MCF 10A (cell line): ENCODE measurements around the gene STAT4. TPM values are rescaled to one million over a fixed set of nuclear protein-coding genes. Genes with fewer than 3 reads are reported as not detected.

Source experiments
- BruUV-seq: library from RNA; stranded (reverse); fragments of 400-500 nt; replicated peaks from 2 replicates; lab custom pipeline; 2021; lab: Mats Ljungman, UMichigan
- CTCF ChIA-PET: fragments of 300-600 bp; sonication (Branson Sonifier 250); formaldehyde crosslinking; extraction: SDS; loops from one replicate; lab custom pipeline; 2021; ENCODE audit warnings: antibody characterized with exemption, inconsistent platforms; lab: Yijun Ruan, JAX
- POLR2A ChIA-PET: fragments of 300-600, 350-650 bp; sonication (Branson Sonifier 250); formaldehyde crosslinking; extraction: SDS; loops from one replicate; lab custom pipeline; 2020; ENCODE audit warnings: antibody characterized with exemption, inconsistent platforms; lab: Yijun Ruan, JAX
- DNase-seq: peaks from one replicate; pipeline ENCODE4 v3.0.0-alpha.2; 2018; ENCODE audit not compliant: unreplicated experiment
- H3K27ac Mint-ChIP-seq: one replicate; pipeline ENCODE4 v1.8.0; 2022; ENCODE audit warnings: mild to moderate bottlenecking, low read depth, mixed read lengths; ENCODE audit not compliant: unreplicated experiment
- H3K27me3 Mint-ChIP-seq: one replicate; pipeline ENCODE4 v1.8.0; 2022; ENCODE audit warnings: mixed read lengths; ENCODE audit not compliant: insufficient read depth, unreplicated experiment
- H3K36me3 Mint-ChIP-seq: one replicate; pipeline ENCODE4 v1.8.0; 2022; ENCODE audit warnings: mild to moderate bottlenecking, moderate library complexity, mixed read lengths; ENCODE audit not compliant: insufficient read depth, unreplicated experiment
- H3K4me1 Mint-ChIP-seq: one replicate; pipeline ENCODE4 v1.8.0; 2022; ENCODE audit warnings: mixed read lengths; ENCODE audit not compliant: insufficient read depth, unreplicated experiment
- H3K4me3 Mint-ChIP-seq: one replicate; pipeline ENCODE4 v1.8.0; 2022; ENCODE audit warnings: mild to moderate bottlenecking, moderate library complexity, mixed read lengths; ENCODE audit not compliant: unreplicated experiment
- H3K9me3 Mint-ChIP-seq: one replicate; pipeline ENCODE4 v1.8.0; 2022; ENCODE audit warnings: mixed read lengths; ENCODE audit not compliant: unreplicated experiment
- intact Hi-C: fragments of 100-400 bp; cut with micrococcal nuclease; formaldehyde crosslinking; loops from 2 replicates; pipeline ENCODE4 v1.14.1; 2022
- total RNA-seq: library from RNA; stranded (reverse); gene quantifications from 2 replicates; pipeline ENCODE4 v1.2.3, GENCODE V29; 2022
- TF ChIP-seq, protein P1 (sequence below): fragments of 200-600 bp; IDR thresholded peaks from one replicate; pipeline ENCODE4 v1.8.0; 2022; ENCODE audit warnings: antibody characterized with exemption, mild to moderate bottlenecking; ENCODE audit not compliant: unreplicated experiment

Gene STAT4
- total RNA-seq, 1 experiment from 2014 or later = 1.4 TPM

DNA sequence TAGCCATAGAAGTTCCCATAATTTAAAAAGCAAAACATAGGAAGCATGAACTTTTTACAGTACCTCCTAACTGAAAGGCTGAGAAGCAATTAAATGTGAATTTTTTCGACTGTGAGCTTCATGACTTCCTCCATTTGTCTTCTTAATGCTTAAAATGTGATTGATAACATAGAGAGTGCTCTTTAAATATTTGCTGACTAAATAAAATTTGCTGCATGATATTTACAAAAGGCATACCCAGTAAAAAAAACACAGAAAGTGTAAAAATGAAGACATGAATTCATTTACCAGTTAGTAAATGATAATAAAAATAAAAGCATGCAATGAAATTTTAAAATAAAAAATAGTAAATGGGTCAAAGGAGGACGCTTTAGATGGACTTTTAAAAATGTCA lies 21.9 kb downstream of the STAT4 start:
- ChIA-PET CTCF (interaction anchor here (0.6 to 1.0 kb wide), 3 partner anchors 10 to 66 kb away, joined by 3 to 8 read pairs (median 5); no protein-coding TSS in a partner anchor), POLR2A (no interaction called here)
- Mint-ChIP-seq H3K36me3 (no peaks in the 10 kb centered on the region), H3K4me3 (no peak overlapping the region), H3K4me1 (no peaks in the 10 kb centered on the region), H3K27me3 (no peaks in the 10 kb centered on the region), H3K27ac (no peak overlapping the region), H3K9me3 (no peaks in the 10 kb centered on the region)
- TF ChIP-seq, protein P1, sequence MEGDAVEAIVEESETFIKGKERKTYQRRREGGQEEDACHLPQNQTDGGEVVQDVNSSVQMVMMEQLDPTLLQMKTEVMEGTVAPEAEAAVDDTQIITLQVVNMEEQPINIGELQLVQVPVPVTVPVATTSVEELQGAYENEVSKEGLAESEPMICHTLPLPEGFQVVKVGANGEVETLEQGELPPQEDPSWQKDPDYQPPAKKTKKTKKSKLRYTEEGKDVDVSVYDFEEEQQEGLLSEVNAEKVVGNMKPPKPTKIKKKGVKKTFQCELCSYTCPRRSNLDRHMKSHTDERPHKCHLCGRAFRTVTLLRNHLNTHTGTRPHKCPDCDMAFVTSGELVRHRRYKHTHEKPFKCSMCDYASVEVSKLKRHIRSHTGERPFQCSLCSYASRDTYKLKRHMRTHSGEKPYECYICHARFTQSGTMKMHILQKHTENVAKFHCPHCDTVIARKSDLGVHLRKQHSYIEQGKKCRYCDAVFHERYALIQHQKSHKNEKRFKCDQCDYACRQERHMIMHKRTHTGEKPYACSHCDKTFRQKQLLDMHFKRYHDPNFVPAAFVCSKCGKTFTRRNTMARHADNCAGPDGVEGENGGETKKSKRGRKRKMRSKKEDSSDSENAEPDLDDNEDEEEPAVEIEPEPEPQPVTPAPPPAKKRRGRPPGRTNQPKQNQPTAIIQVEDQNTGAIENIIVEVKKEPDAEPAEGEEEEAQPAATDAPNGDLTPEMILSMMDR = no peak
- intact Hi-C loops = no loop called here
- BruUV-seq = no TSS peak
- no peak for DNase-seq

DNA sequence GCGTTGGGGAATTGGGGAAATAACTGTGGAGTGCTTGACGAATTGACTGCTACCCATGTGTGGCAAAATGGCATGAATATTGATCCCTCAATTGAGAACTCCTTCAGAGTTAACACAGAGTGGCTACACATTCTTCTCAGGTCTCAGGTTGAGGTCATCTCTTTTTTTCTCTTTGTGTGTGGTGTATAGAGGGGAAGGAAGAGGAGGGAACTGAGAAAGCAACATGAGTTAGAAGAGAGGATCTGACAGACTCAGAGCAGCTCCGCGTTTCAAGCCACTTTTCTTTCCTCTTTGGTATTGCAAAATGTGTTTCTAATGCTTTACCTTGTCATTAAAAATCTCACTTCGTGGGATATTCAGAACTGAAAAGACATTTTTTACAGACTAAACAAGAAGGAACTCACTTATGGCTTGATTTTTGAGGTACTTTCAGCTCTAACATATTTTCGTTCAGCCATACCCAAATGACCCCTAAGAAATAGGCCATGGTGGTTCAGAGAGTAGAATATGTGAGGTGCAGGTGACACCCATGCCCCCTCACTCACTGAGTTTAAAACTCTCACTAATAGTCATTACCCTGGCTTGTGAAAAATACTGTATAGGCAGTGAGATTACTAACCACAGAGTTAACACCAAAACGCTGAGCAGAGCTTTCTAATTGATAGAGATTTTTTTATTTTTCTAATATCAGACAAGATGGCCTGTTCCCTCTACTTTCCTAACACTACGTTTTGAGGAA lies 22.5 kb downstream of the STAT4 start:
- no peaks in the 10 kb centered on the region for H3K36me3 Mint-ChIP-seq
- H3K4me1 Mint-ChIP-seq = no peaks in the 10 kb centered on the region
- TF ChIP-seq, protein P1 = no peak
- intact Hi-C loops = no loop called here
- H3K27me3 Mint-ChIP-seq = no peaks in the 10 kb centered on the region
- no TSS peak for BruUV-seq
- no peak overlapping the region for H3K4me3 Mint-ChIP-seq
- no peaks in the 10 kb centered on the region for H3K9me3 Mint-ChIP-seq
- POLR2A ChIA-PET = no interaction called here
- DNase-seq = no peak
- CTCF ChIA-PET = interaction anchor here (0.6 to 1.0 kb wide), 3 partner anchors 10 to 78 kb away, joined by 3 to 5 read pairs (median 3); no protein-coding TSS in a partner anchor
- H3K27ac Mint-ChIP-seq = no peak overlapping the region

DNA sequence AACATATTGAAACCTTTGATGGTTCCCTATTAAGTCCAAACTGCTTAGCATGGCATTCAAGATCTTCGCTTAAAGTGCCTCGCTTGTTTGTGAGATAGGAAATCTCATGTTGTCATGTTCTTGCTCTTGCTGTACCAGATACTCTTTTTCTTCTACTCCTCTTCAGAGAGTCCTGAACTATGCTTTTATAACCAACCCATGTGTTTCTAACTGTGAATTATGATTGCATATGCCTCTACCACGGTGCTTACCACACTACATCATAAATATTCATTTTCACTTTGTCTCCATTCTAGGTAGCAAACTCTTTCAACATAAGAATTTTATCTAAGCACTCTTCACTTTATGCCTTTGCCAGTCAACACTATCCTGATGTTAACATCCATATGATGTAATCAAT lies 23.6 kb downstream of the STAT4 start:
- Mint-ChIP-seq H3K27ac (no peak overlapping the region), H3K36me3 (no peaks in the 10 kb centered on the region), H3K9me3 (no peaks in the 10 kb centered on the region), H3K4me3 (no peak overlapping the region), H3K27me3 (no peaks in the 10 kb centered on the region), H3K4me1 (no peaks in the 10 kb centered on the region)
- intact Hi-C loops = no loop called here
- CTCF ChIA-PET = interaction anchor here (0.6 kb wide), 1 partner anchor 44 kb away, joined by 4 read pairs; no protein-coding TSS in a partner anchor
- TF ChIP-seq, protein P1 = no peak
- POLR2A ChIA-PET = no interaction called here
- no TSS peak for BruUV-seq
- DNase-seq = no peak

DNA sequence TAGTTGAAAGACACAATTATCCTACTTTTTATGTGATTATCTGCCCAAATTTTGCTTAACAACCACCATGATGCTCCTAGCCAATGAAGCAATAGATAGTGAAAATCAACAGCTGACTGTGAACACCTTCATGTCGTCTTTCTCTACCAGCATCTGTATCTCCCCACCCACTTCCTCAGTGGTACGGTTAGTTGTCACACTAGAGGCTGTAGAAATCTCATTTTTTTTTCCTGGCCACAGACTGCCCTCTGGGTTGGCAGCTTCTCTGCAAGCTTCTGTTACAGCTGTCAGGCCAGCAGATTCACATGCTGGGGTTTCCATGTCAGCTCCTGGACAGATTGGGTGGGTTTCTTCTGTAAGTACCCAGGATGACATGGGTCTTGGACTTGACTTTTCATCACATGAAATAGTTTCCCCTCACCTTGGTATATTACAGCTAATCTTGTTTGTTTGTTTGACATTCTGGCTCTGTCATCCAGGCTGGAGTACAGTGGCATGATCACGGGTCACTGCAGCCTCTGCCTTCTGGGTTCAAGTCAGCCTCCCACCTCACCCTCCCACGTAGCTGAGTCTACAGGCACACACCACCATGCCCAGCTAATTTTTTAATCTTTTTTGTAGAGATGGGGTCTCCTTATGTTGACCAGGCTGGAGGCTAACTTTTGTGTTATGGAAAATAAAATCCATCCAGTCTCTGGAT lies 24.3 kb downstream of the STAT4 start:
- DNase-seq = no peak
- intact Hi-C loops = no loop called here
- H3K9me3 Mint-ChIP-seq = no peaks in the 10 kb centered on the region
- POLR2A ChIA-PET = no interaction called here
- BruUV-seq = no TSS peak
- H3K27ac Mint-ChIP-seq = no peak overlapping the region
- H3K4me3 Mint-ChIP-seq = no peak overlapping the region
- TF ChIP-seq, protein P1 = no peak
- CTCF ChIA-PET = interaction anchor here (0.6 to 0.7 kb wide), 3 partner anchors 29 to 74 kb away, joined by 3 to 4 read pairs (median 3); no protein-coding TSS in a partner anchor
- no peaks in the 10 kb centered on the region for H3K36me3 Mint-ChIP-seq
- no peaks in the 10 kb centered on the region for H3K27me3 Mint-ChIP-seq
- H3K4me1 Mint-ChIP-seq = no peaks in the 10 kb centered on the region
